ENCODE results near the gene VSTM5. TPM values are rescaled to one million over a fixed set of nuclear protein-coding genes. Genes with fewer than 3 reads are reported as not detected.

The VSTM5 gene
- polyA plus RNA-seq, 1 donor (not counting 4 experiments of a cell fraction or from before 2014, with no cell fraction given), result 0.13 TPM

- Histone ChIP-seq H3K27ac (ENCODE audit: control insufficient read depth, insufficient read depth, low read length) (no peak overlapping the region), H3K9ac (ENCODE audit: control insufficient read depth, extremely low read depth, insufficient read depth, low read length) (no peak overlapping the region), H3K27me3 (ENCODE audit: control insufficient read depth, extremely low read depth, insufficient read depth, low read length) (no peaks in the 10 kb centered on the region), H3K9me3 (ENCODE audit: control insufficient read depth, low read depth, low read length) (no peaks in the 10 kb centered on the region), H3K4me1 (ENCODE audit: control insufficient read depth, extremely low read depth, insufficient read depth, low read length) (peaks cover 26% of the 10 kb centered on the region), H3K36me3 (ENCODE audit: control insufficient read depth in 2 of 2, extremely low read depth in 1 of 2, insufficient read depth in 2 of 2, low read length in 2 of 2) (no peaks in the 10 kb centered on the region), H4K20me1 (ENCODE audit: control insufficient read depth, extremely low read depth, insufficient read depth, low read length) (no peaks in the 10 kb centered on the region), H3K4me2 (ENCODE audit: control insufficient read depth, extremely low read depth, insufficient read depth, low read depth, low read length) (peak overlapping the region; percentile 8), H3K9me1 (ENCODE audit: control insufficient read depth, extremely low read depth, insufficient read depth, low read length) (no peaks in the 10 kb centered on the region), H2AFZ (ENCODE audit: control insufficient read depth, low read length) (no peak overlapping the region), H3K79me2 (ENCODE audit: control insufficient read depth, insufficient read depth, low read length) (no peaks in the 10 kb centered on the region), H3K4me3 (ENCODE audit: control insufficient read depth in 2 of 3, extremely low read depth in 1 of 3, insufficient read depth in 2 of 3, low read depth in 1 of 3, low read length in 3 of 3) (no peak overlapping the region)
- dilution Hi-C loops (cut with MboI; ENCODE audit: extremely low pct_ligation_motif_present, low sequenced_read_pairs), result no loop called here
- no peak for TF ChIP-seq EZH2 (IDR thresholded peaks at IDR 0.05; ENCODE audit: low read length)
- TF ChIP-seq, protein P1, sequence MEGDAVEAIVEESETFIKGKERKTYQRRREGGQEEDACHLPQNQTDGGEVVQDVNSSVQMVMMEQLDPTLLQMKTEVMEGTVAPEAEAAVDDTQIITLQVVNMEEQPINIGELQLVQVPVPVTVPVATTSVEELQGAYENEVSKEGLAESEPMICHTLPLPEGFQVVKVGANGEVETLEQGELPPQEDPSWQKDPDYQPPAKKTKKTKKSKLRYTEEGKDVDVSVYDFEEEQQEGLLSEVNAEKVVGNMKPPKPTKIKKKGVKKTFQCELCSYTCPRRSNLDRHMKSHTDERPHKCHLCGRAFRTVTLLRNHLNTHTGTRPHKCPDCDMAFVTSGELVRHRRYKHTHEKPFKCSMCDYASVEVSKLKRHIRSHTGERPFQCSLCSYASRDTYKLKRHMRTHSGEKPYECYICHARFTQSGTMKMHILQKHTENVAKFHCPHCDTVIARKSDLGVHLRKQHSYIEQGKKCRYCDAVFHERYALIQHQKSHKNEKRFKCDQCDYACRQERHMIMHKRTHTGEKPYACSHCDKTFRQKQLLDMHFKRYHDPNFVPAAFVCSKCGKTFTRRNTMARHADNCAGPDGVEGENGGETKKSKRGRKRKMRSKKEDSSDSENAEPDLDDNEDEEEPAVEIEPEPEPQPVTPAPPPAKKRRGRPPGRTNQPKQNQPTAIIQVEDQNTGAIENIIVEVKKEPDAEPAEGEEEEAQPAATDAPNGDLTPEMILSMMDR (optimal IDR thresholded peaks at IDR 0.05 in 1 of 3, IDR thresholded peaks at IDR 0.05 in 1 of 3, conservative IDR thresholded peaks at IDR 0.05 in 1 of 3; ENCODE audit: extremely low read depth in 1 of 3, insufficient read depth in 2 of 3, low read length in 3 of 3), result no peak
- DNase-seq (ENCODE audit: low read depth, low spot score) (no peak), FAIRE-seq (no peak)
These were observed 5.0 kb downstream of the VSTM5 start for GRCh38 chr11:93845181-93846092.

DNA sequence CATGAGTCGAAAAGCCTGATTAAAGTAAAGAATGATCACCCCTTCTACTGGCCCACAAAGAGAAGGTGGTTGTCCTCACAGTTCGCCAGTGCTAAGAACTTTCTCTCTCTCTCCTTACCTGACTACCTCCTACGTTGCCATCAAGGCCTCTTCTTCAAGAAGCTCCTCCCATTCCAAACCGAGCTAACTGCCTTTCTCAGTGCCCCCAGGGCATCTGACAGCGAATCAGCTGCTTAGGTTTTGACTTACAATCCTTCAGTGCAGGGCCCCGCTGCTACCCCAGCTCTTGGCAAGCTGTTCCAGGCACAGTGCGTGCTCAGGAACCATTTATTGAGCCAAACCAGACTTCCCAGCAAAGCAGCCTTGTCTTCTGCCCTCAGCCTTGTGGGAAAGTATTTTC, 5.8 kb downstream of the VSTM5 start:
- Histone ChIP-seq H2AFZ (ENCODE audit: control insufficient read depth, low read length) (no peak overlapping the region), H3K4me2 (ENCODE audit: control insufficient read depth, extremely low read depth, insufficient read depth, low read depth, low read length) (peak overlapping the region; percentile 8), H3K9me3 (ENCODE audit: control insufficient read depth, low read depth, low read length) (no peaks in the 10 kb centered on the region), H3K4me3 (ENCODE audit: control insufficient read depth in 2 of 3, extremely low read depth in 1 of 3, insufficient read depth in 2 of 3, low read depth in 1 of 3, low read length in 3 of 3) (no peak overlapping the region), H3K27ac (ENCODE audit: control insufficient read depth, insufficient read depth, low read length) (no peak overlapping the region), H3K9ac (ENCODE audit: control insufficient read depth, extremely low read depth, insufficient read depth, low read length) (no peak overlapping the region), H4K20me1 (ENCODE audit: control insufficient read depth, extremely low read depth, insufficient read depth, low read length) (no peaks in the 10 kb centered on the region), H3K4me1 (ENCODE audit: control insufficient read depth, extremely low read depth, insufficient read depth, low read length) (peaks cover 23% of the 10 kb centered on the region), H3K79me2 (ENCODE audit: control insufficient read depth, insufficient read depth, low read length) (no peaks in the 10 kb centered on the region), H3K9me1 (ENCODE audit: control insufficient read depth, extremely low read depth, insufficient read depth, low read length) (no peaks in the 10 kb centered on the region), H3K36me3 (ENCODE audit: control insufficient read depth in 2 of 2, extremely low read depth in 1 of 2, insufficient read depth in 2 of 2, low read length in 2 of 2) (no peaks in the 10 kb centered on the region), H3K27me3 (ENCODE audit: control insufficient read depth, extremely low read depth, insufficient read depth, low read length) (no peaks in the 10 kb centered on the region)
- TF ChIP-seq EZH2 (IDR thresholded peaks at IDR 0.05; ENCODE audit: low read length), result no peak
- dilution Hi-C loops (cut with MboI; ENCODE audit: extremely low pct_ligation_motif_present, low sequenced_read_pairs), result no loop called here
- no peak for FAIRE-seq
- DNase-seq (ENCODE audit: low read depth, low spot score), result peak; percentile 42
